ENCODE results near the gene ZBTB16. TPM values are rescaled to one million over a fixed set of nuclear protein-coding genes. Genes with fewer than 3 reads are reported as not detected.

ZBTB16 gene
- total RNA-seq, 1 donor from 2014 or later: 21.9 TPM

GRCh38 chr11:114095899-114096298, 36.4 kb downstream of the ZBTB16 start:
- Mint-ChIP-seq H3K27me3 (ENCODE audit: low read depth) (peaks cover 8% of the 10 kb centered on the region), H3K9me3 (ENCODE audit: low read depth) (no peaks in the 10 kb centered on the region), H3K4me3 (ENCODE audit: unreplicated experiment) (no peak overlapping the region), H3K36me3 (ENCODE audit: low read depth) (peaks cover 15% of the 10 kb centered on the region), H3K27ac (ENCODE audit: unreplicated experiment) (peak overlapping the region; percentile 52), H3K4me1 (ENCODE audit: low read depth) (peaks cover 49% of the 10 kb centered on the region)
- TF ChIP-seq CTCF (IDR thresholded peaks at IDR 0.05): no peak
- DNase-seq (ENCODE audit: low spot score): no peak

- H3K4me3 Mint-ChIP-seq (ENCODE audit: unreplicated experiment): no peak overlapping the region
- DNase-seq (ENCODE audit: low spot score): no peak
- H3K27me3 Mint-ChIP-seq (ENCODE audit: low read depth): peaks cover 5% of the 10 kb centered on the region
- H3K4me1 Mint-ChIP-seq (ENCODE audit: low read depth): peaks cover 33% of the 10 kb centered on the region
- H3K27ac Mint-ChIP-seq (ENCODE audit: unreplicated experiment): no peak overlapping the region
- no peak for TF ChIP-seq CTCF (IDR thresholded peaks at IDR 0.05)
- H3K9me3 Mint-ChIP-seq (ENCODE audit: low read depth): no peaks in the 10 kb centered on the region
- peaks cover 13% of the 10 kb centered on the region for H3K36me3 Mint-ChIP-seq (ENCODE audit: low read depth)
Measured at GRCh38 chr11:114097832-114098231, 38.3 kb downstream of the ZBTB16 start.

GRCh38 chr11:114098927-114099326, 39.4 kb downstream of the ZBTB16 start:
- peaks cover 10% of the 10 kb centered on the region for H3K36me3 Mint-ChIP-seq (ENCODE audit: low read depth)
- H3K27ac Mint-ChIP-seq (ENCODE audit: unreplicated experiment): no peak overlapping the region
- no peak for TF ChIP-seq CTCF (IDR thresholded peaks at IDR 0.05)
- H3K9me3 Mint-ChIP-seq (ENCODE audit: low read depth): no peaks in the 10 kb centered on the region
- H3K4me3 Mint-ChIP-seq (ENCODE audit: unreplicated experiment): no peak overlapping the region
- peaks cover 27% of the 10 kb centered on the region for H3K4me1 Mint-ChIP-seq (ENCODE audit: low read depth)
- no peak for DNase-seq (ENCODE audit: low spot score)
- peaks cover 8% of the 10 kb centered on the region for H3K27me3 Mint-ChIP-seq (ENCODE audit: low read depth)

- TF ChIP-seq CTCF (IDR thresholded peaks at IDR 0.05): no peak
- Mint-ChIP-seq H3K4me3 (ENCODE audit: unreplicated experiment) (no peak overlapping the region), H3K27ac (ENCODE audit: unreplicated experiment) (no peak overlapping the region), H3K4me1 (ENCODE audit: low read depth) (peaks cover 27% of the 10 kb centered on the region), H3K27me3 (ENCODE audit: low read depth) (peaks cover 11% of the 10 kb centered on the region), H3K9me3 (ENCODE audit: low read depth) (no peaks in the 10 kb centered on the region), H3K36me3 (ENCODE audit: low read depth) (peaks cover 12% of the 10 kb centered on the region)
- DNase-seq (ENCODE audit: low spot score): no peak
Measured at GRCh38 chr11:114099392-114100178, 40.1 kb downstream of the ZBTB16 start.

GRCh38 chr11:114102993-114103896, 43.7 kb downstream of the ZBTB16 start:
- H3K27me3 Mint-ChIP-seq (ENCODE audit: low read depth): peaks cover 22% of the 10 kb centered on the region
- H3K4me3 Mint-ChIP-seq (ENCODE audit: unreplicated experiment): no peak overlapping the region
- no peak for TF ChIP-seq CTCF (IDR thresholded peaks at IDR 0.05)

More at GRCh38 chr11:114102993-114103896, 43.7 kb downstream of the ZBTB16 start:
- no peak overlapping the region for H3K27ac Mint-ChIP-seq (ENCODE audit: unreplicated experiment)
- no peak for DNase-seq (ENCODE audit: low spot score)
- peaks cover 22% of the 10 kb centered on the region for H3K36me3 Mint-ChIP-seq (ENCODE audit: low read depth)
- no peaks in the 10 kb centered on the region for H3K4me1 Mint-ChIP-seq (ENCODE audit: low read depth)
- H3K9me3 Mint-ChIP-seq (ENCODE audit: low read depth): no peaks in the 10 kb centered on the region
